ENCODE results near the gene FHOD3. TPM values are rescaled to one million over a fixed set of nuclear protein-coding genes. Genes with fewer than 3 reads are reported as not detected.

The FHOD3 gene
- total and polyA plus RNA-seq, 4 donors = 6.2 to 42.0 (median 20.4) TPM

- H3K9me3 ChIP-seq (ENCODE audit: control insufficient read depth, low read length) = no peaks in the 10 kb centered on the region
Observed at GRCh38 chr18:36403896-36404820, 106.6 kb downstream of the FHOD3 start.

GRCh38 chr18:36405611-36406010, 108.1 kb downstream of the FHOD3 start:
- Histone ChIP-seq H3K4me1 (ENCODE audit: control insufficient read depth in 1 of 2, insufficient read depth in 2 of 2, low read length in 2 of 2) (peaks cover 0 to 2% of the 10 kb centered on the region in 2 donors), H3K4me3 (ENCODE audit: low read length in 2 of 2) (no peak overlapping the region), H3K27ac (ENCODE audit: low read depth in 1 of 2, low read length in 2 of 2) (no peak overlapping the region), H3K9me3 (ENCODE audit: control insufficient read depth, low read length) (no peaks in the 10 kb centered on the region), H3K27me3 (ENCODE audit: control insufficient read depth in 1 of 2, insufficient read depth in 2 of 2, low read length in 1 of 2) (no peaks in the 10 kb centered on the region), H3K36me3 (ENCODE audit: control insufficient read depth in 1 of 2, insufficient read depth in 2 of 2, low read length in 1 of 2) (no peaks in the 10 kb centered on the region)
- ATAC-seq (ENCODE audit: low FRiP score) (no peak), DNase-seq (no peak)
- intact Hi-C loops (cut with DNase I) = no loop called here
- WGBS, 2 donors = 60 to 72% methylated on average over 2 of the region's 2 CpGs

More at GRCh38 chr18:36403896-36404820, 106.6 kb downstream of the FHOD3 start:
- 96 to 100% methylated on average over 6 of the region's 6 CpGs for WGBS, 2 donors
- Histone ChIP-seq H3K27ac (ENCODE audit: low read depth in 1 of 2, low read length in 2 of 2) (no peak overlapping the region), H3K27me3 (ENCODE audit: control insufficient read depth in 1 of 2, insufficient read depth in 2 of 2, low read length in 1 of 2) (no peaks in the 10 kb centered on the region), H3K4me3 (ENCODE audit: low read length in 2 of 2) (no peak overlapping the region), H3K4me1 (ENCODE audit: control insufficient read depth in 1 of 2, insufficient read depth in 2 of 2, low read length in 2 of 2) (peaks cover 0 to 2% of the 10 kb centered on the region in 2 donors), H3K36me3 (ENCODE audit: control insufficient read depth in 1 of 2, insufficient read depth in 2 of 2, low read length in 1 of 2) (no peaks in the 10 kb centered on the region)
- intact Hi-C loops (cut with DNase I) = no loop called here
- DNase-seq = no peak
- no peak for ATAC-seq (ENCODE audit: low FRiP score)

GRCh38 chr18:36406805-36407204, 109.3 kb downstream of the FHOD3 start:
- WGBS, 2 donors = 82 to 84% methylated on average over 5 of the region's 5 CpGs
- intact Hi-C loops (cut with DNase I) = no loop called here

GRCh38 chr18:36408606-36409005, 111.1 kb downstream of the FHOD3 start:
- 92 to 94% methylated on average over 5 of the region's 5 CpGs for WGBS, 2 donors
- intact Hi-C loops (cut with DNase I) = no loop called here
- ATAC-seq (ENCODE audit: low FRiP score) = no peak
- no peaks in the 10 kb centered on the region for H3K27me3 ChIP-seq (ENCODE audit: control insufficient read depth in 1 of 2, insufficient read depth in 2 of 2, low read length in 1 of 2)
- H3K36me3 ChIP-seq (ENCODE audit: control insufficient read depth in 1 of 2, insufficient read depth in 2 of 2, low read length in 1 of 2) = no peaks in the 10 kb centered on the region
- H3K4me1 ChIP-seq (ENCODE audit: control insufficient read depth in 1 of 2, insufficient read depth in 2 of 2, low read length in 2 of 2) = peaks cover 0 to 2% of the 10 kb centered on the region in 2 donors
- H3K27ac ChIP-seq (ENCODE audit: low read depth in 1 of 2, low read length in 2 of 2) = no peak overlapping the region
- DNase-seq = no peak
- no peaks in the 10 kb centered on the region for H3K9me3 ChIP-seq (ENCODE audit: control insufficient read depth, low read length)
- no peak overlapping the region for H3K4me3 ChIP-seq (ENCODE audit: low read length in 2 of 2)

More at GRCh38 chr18:36406805-36407204, 109.3 kb downstream of the FHOD3 start:
- peaks cover 0 to 2% of the 10 kb centered on the region in 2 donors for H3K4me1 ChIP-seq (ENCODE audit: control insufficient read depth in 1 of 2, insufficient read depth in 2 of 2, low read length in 2 of 2)
- H3K27me3 ChIP-seq (ENCODE audit: control insufficient read depth in 1 of 2, insufficient read depth in 2 of 2, low read length in 1 of 2) = no peaks in the 10 kb centered on the region
- H3K4me3 ChIP-seq (ENCODE audit: low read length in 2 of 2) = no peak overlapping the region
- ATAC-seq (ENCODE audit: low FRiP score) (no peak), DNase-seq (no peak)
- H3K36me3 ChIP-seq (ENCODE audit: control insufficient read depth in 1 of 2, insufficient read depth in 2 of 2, low read length in 1 of 2) = no peaks in the 10 kb centered on the region
- no peak overlapping the region for H3K27ac ChIP-seq (ENCODE audit: low read depth in 1 of 2, low read length in 2 of 2)
- H3K9me3 ChIP-seq (ENCODE audit: control insufficient read depth, low read length) = no peaks in the 10 kb centered on the region

DNA sequence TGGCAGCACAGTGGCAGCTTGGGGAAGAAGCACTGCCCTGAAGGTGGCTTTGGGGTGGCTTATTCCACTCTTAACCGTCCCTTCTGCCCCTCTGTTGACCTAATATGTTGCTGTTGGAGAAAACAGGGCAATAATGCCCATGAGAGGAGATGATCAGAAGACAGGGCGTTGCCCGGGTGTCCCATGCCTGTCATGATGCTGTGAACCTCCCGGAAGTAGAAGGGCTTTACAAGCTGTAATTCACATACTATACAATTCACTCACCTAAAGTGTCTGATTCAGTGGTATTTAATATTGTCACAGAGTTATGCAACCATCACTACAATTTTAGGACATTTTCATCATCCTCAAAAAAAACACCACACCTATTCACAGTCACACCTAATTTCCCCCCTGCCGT, 112.3 kb downstream of the FHOD3 start:
- Histone ChIP-seq H3K27ac (ENCODE audit: low read depth in 1 of 2, low read length in 2 of 2) (no peak overlapping the region), H3K27me3 (ENCODE audit: control insufficient read depth in 1 of 2, insufficient read depth in 2 of 2, low read length in 1 of 2) (no peaks in the 10 kb centered on the region), H3K4me1 (ENCODE audit: control insufficient read depth in 1 of 2, insufficient read depth in 2 of 2, low read length in 2 of 2) (peaks cover 0 to 2% of the 10 kb centered on the region in 2 donors), H3K36me3 (ENCODE audit: control insufficient read depth in 1 of 2, insufficient read depth in 2 of 2, low read length in 1 of 2) (no peaks in the 10 kb centered on the region), H3K4me3 (ENCODE audit: low read length in 2 of 2) (no peak overlapping the region), H3K9me3 (ENCODE audit: control insufficient read depth, low read length) (no peaks in the 10 kb centered on the region)
- intact Hi-C loops (cut with DNase I) = no loop called here
- DNase-seq (no peak), ATAC-seq (ENCODE audit: low FRiP score) (no peak)
- WGBS, 2 donors = 93 to 96% methylated on average over 5 of the region's 5 CpGs

DNA sequence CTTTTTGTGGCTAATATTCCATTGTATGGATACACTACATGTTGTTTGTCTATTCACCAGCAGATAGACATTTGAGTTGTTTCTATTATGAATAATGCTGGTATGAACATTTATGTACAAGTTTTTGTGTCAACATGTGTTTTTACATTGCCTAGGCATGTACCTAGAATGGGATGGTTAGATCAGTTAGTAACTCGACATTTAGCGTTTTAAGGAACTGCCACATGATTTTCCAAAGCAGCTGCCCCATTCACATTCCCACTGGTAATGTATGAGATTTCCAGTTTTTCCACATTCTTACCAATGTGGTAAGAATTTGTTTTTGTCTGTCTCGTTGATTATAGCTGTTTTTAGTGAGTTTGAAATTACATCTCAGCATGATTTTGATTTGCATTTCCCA, 112.8 kb downstream of the FHOD3 start:
- ATAC-seq (ENCODE audit: low FRiP score) (no peak), DNase-seq (no peak)
- WGBS, 2 donors = 95% methylated on average over 3 of the region's 3 CpGs
- Histone ChIP-seq H3K27ac (ENCODE audit: low read depth in 1 of 2, low read length in 2 of 2) (no peak overlapping the region), H3K4me1 (ENCODE audit: control insufficient read depth in 1 of 2, insufficient read depth in 2 of 2, low read length in 2 of 2) (peaks cover 0 to 2% of the 10 kb centered on the region in 2 donors), H3K9me3 (ENCODE audit: control insufficient read depth, low read length) (no peaks in the 10 kb centered on the region), H3K27me3 (ENCODE audit: control insufficient read depth in 1 of 2, insufficient read depth in 2 of 2, low read length in 1 of 2) (no peaks in the 10 kb centered on the region), H3K4me3 (ENCODE audit: low read length in 2 of 2) (no peak overlapping the region), H3K36me3 (ENCODE audit: control insufficient read depth in 1 of 2, insufficient read depth in 2 of 2, low read length in 1 of 2) (no peaks in the 10 kb centered on the region)
- intact Hi-C loops (cut with DNase I) = no loop called here

DNA sequence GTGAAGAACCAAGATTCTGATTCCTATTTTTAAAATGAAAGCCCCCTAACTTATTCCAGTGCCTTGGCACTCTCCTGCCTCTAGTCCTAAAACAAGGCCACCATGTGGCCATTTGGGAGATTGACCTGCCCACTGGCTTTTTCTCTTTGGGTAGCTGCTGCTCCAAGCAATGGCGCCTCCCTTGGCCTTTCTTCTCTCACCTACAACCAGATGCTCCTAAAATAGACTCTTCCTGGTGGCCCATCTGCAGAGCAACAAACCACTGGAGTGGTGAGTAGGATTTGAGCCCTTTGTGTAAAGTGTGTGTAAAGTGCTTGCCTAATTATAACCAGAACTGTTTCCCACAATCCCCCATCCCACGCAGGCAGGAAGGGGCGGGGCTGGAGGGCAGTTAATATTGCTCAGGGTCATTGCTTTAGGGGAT, 114.2 kb downstream of the FHOD3 start:
- Histone ChIP-seq H3K4me1 (ENCODE audit: control insufficient read depth in 1 of 2, insufficient read depth in 2 of 2, low read length in 2 of 2) (peaks cover 2 to 4% of the 10 kb centered on the region in 2 donors), H3K36me3 (ENCODE audit: control insufficient read depth in 1 of 2, insufficient read depth in 2 of 2, low read length in 1 of 2) (no peaks in the 10 kb centered on the region), H3K4me3 (ENCODE audit: low read length in 2 of 2) (no peak overlapping the region), H3K27ac (ENCODE audit: low read depth in 1 of 2, low read length in 2 of 2) (no peak overlapping the region), H3K9me3 (ENCODE audit: control insufficient read depth, low read length) (no peaks in the 10 kb centered on the region), H3K27me3 (ENCODE audit: control insufficient read depth in 1 of 2, insufficient read depth in 2 of 2, low read length in 1 of 2) (no peaks in the 10 kb centered on the region)
- DNase-seq (no peak), ATAC-seq (ENCODE audit: low FRiP score) (no peak)
- intact Hi-C loops (cut with DNase I) = no loop called here
- WGBS, 2 donors = 74 to 78% methylated on average over 3 of the region's 3 CpGs

GRCh38 chr18:36412778-36413177, 115.3 kb downstream of the FHOD3 start:
- peaks cover 0 to 4% of the 10 kb centered on the region in 2 donors for H3K4me1 ChIP-seq (ENCODE audit: control insufficient read depth in 1 of 2, insufficient read depth in 2 of 2, low read length in 2 of 2)
- ATAC-seq (ENCODE audit: low FRiP score) (no peak), DNase-seq (no peak)
- H3K9me3 ChIP-seq (ENCODE audit: control insufficient read depth, low read length) = no peaks in the 10 kb centered on the region
- no peak overlapping the region for H3K27ac ChIP-seq (ENCODE audit: low read depth in 1 of 2, low read length in 2 of 2)
- WGBS, 2 donors = 98 to 100% methylated on average over 1 of the region's 1 CpG
- H3K27me3 ChIP-seq (ENCODE audit: control insufficient read depth in 1 of 2, insufficient read depth in 2 of 2, low read length in 1 of 2) = no peaks in the 10 kb centered on the region
- no peaks in the 10 kb centered on the region for H3K36me3 ChIP-seq (ENCODE audit: control insufficient read depth in 1 of 2, insufficient read depth in 2 of 2, low read length in 1 of 2)
- intact Hi-C loops (cut with DNase I) = no loop called here
- H3K4me3 ChIP-seq (ENCODE audit: low read length in 2 of 2) = no peak overlapping the region

DNA sequence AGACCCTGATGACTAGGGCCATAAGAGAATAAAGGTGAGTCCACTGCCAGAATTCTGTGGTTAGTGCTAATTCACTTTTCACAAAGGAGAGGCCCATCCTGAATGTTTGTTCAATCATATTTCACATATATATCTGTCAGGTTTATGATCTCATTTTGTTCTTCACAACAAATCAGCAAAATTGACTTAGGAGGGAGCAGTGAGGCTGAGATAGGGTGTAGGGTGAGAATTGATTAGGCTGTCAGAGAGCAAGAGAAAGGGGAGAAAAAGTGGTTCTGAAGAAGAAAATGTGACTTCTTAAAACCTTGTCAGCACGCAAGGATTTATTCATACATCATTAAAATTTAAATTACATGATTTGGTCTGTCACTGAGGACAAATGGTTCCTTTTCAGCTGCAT, 117.7 kb downstream of the FHOD3 start:
- H3K9me3 ChIP-seq (ENCODE audit: control insufficient read depth, low read length) = no peaks in the 10 kb centered on the region
- WGBS, 2 donors = 36 to 52% methylated on average over 1 of the region's 1 CpG
- intact Hi-C loops (cut with DNase I) = loop anchor here (5.0 kb wide), 1 partner anchor 43 kb away; no protein-coding TSS in a partner anchor
- DNase-seq = no peak
- ATAC-seq (ENCODE audit: low FRiP score) = no peak
- no peaks in the 10 kb centered on the region for H3K27me3 ChIP-seq (ENCODE audit: control insufficient read depth in 1 of 2, insufficient read depth in 2 of 2, low read length in 1 of 2)
- no peaks in the 10 kb centered on the region for H3K36me3 ChIP-seq (ENCODE audit: control insufficient read depth in 1 of 2, insufficient read depth in 2 of 2, low read length in 1 of 2)
- no peak overlapping the region for H3K4me3 ChIP-seq (ENCODE audit: low read length in 2 of 2)
- H3K4me1 ChIP-seq (ENCODE audit: control insufficient read depth in 1 of 2, insufficient read depth in 2 of 2, low read length in 2 of 2) = peaks cover 0 to 8% of the 10 kb centered on the region in 2 donors
- H3K27ac ChIP-seq (ENCODE audit: low read depth in 1 of 2, low read length in 2 of 2) = peak overlapping the region; percentile 30 to 81
